A673 (cell line): Measurements from ENCODE around the gene CAMSAP2. TPM values are rescaled to one million over a fixed set of nuclear protein-coding genes. Genes with fewer than 3 reads are reported as not detected.
A peak's percentile ranks its signal among the peaks of the same experiment; 100 is the strongest.

Experiments used
- BruUV-seq: library from RNA; stranded (reverse); fragments of 400-500 nt; replicated peaks from 2 replicates; lab custom pipeline; 2021; lab: Mats Ljungman, UMichigan
- CTCF ChIA-PET: fragments of 300-600 bp; sonication (Branson Sonifier 250); formaldehyde crosslinking; loops from one replicate; lab custom pipeline; 2022; ENCODE audit warnings: antibody characterized with exemption; lab: Charles Lee
- POLR2A ChIA-PET: fragments of 300-600 bp; sonication (Branson Sonifier 250); formaldehyde crosslinking; loops from one replicate; lab custom pipeline; 2022; ENCODE audit warnings: antibody characterized with exemption; ENCODE audit not compliant: low non-redundant PET; lab: Charles Lee
- DNase-seq: peaks from one replicate; pipeline ENCODE4 v3.0.0-alpha.2; 2015; ENCODE audit warnings: low spot score
- H3K27ac ChIP-seq: fragments of 200-600 bp; sonication (generic); 2 replicates; pipeline ENCODE4 v1.5.1; 2016; ENCODE audit warnings: mixed run types, low read depth, mild to moderate bottlenecking, mixed read lengths, antibody characterized with exemption, low read length; ENCODE audit not compliant: poor library complexity, severe bottlenecking
- H3K27me3 ChIP-seq: fragments of 200-600 bp; sonication (generic); replicated peaks from 2 replicates; pipeline ENCODE4 v1.6.1; 2017; ENCODE audit warnings: mixed run types, low read depth, mild to moderate bottlenecking, mixed read lengths, antibody characterized with exemption, low read length; ENCODE audit not compliant: insufficient read depth, poor library complexity
- H3K36me3 ChIP-seq: fragments of 200-600 bp; sonication (generic); 2 replicates; pipeline ENCODE4 v1.6.1; 2016; ENCODE audit warnings: mixed run types, mild to moderate bottlenecking, mixed read lengths, antibody characterized with exemption, low read length; ENCODE audit not compliant: insufficient read depth, poor library complexity, severe bottlenecking
- H3K4me1 ChIP-seq: fragments of 200-600 bp; sonication (generic); 2 replicates; pipeline ENCODE4 v1.6.1; 2017; ENCODE audit warnings: mixed run types, mild to moderate bottlenecking, mixed read lengths, antibody characterized with exemption, low read length; ENCODE audit not compliant: insufficient read depth, poor library complexity, severe bottlenecking
- H3K4me3 ChIP-seq: fragments of 200-600 bp; sonication (generic); 2 replicates; pipeline ENCODE4 v1.5.1; 2016; ENCODE audit warnings: low read depth, mixed run types, mild to moderate bottlenecking, mixed read lengths, low read length; ENCODE audit not compliant: poor library complexity, severe bottlenecking
- H3K9me3 ChIP-seq: fragments of 200-600 bp; sonication (generic); 2 replicates; pipeline ENCODE4 v1.6.1; 2016; ENCODE audit warnings: mixed run types, low read depth, mild to moderate bottlenecking, mixed read lengths, antibody characterized with exemption, low read length; ENCODE audit not compliant: poor library complexity, severe bottlenecking
- EZH2 ChIP-seq: fragments of 200-600 bp; sonication (generic); IDR thresholded peaks from 2 replicates; pipeline ENCODE4 v1.6.1; 2017; ENCODE audit warnings: borderline replicate concordance, low read depth, mild to moderate bottlenecking, mixed read lengths, antibody characterized with exemption, low read length; ENCODE audit not compliant: poor library complexity, severe bottlenecking
- intact Hi-C: fragments of 100-400 bp; cut with micrococcal nuclease; formaldehyde crosslinking; loops from one replicate; pipeline ENCODE4 v1.10.0; 2022; ENCODE audit not compliant: unreplicated experiment
- total RNA-seq: library from RNA; stranded (reverse); gene quantifications from 2 replicates; pipeline ENCODE4 v1.2.3, GENCODE V29; 2021
- TF ChIP-seq, protein P1 (sequence below): fragments of 300-800, 200-600 bp; sonication (generic); conservative IDR thresholded peaks from 2 replicates; pipeline ENCODE4 v1.5.1; 2017; ENCODE audit warnings: low read depth, mild to moderate bottlenecking, antibody characterized with exemption, low read length, moderate library complexity, mixed read lengths

Gene CAMSAP2
- total RNA-seq, 1 experiment from 2014 or later: 39.4 TPM

DNA sequence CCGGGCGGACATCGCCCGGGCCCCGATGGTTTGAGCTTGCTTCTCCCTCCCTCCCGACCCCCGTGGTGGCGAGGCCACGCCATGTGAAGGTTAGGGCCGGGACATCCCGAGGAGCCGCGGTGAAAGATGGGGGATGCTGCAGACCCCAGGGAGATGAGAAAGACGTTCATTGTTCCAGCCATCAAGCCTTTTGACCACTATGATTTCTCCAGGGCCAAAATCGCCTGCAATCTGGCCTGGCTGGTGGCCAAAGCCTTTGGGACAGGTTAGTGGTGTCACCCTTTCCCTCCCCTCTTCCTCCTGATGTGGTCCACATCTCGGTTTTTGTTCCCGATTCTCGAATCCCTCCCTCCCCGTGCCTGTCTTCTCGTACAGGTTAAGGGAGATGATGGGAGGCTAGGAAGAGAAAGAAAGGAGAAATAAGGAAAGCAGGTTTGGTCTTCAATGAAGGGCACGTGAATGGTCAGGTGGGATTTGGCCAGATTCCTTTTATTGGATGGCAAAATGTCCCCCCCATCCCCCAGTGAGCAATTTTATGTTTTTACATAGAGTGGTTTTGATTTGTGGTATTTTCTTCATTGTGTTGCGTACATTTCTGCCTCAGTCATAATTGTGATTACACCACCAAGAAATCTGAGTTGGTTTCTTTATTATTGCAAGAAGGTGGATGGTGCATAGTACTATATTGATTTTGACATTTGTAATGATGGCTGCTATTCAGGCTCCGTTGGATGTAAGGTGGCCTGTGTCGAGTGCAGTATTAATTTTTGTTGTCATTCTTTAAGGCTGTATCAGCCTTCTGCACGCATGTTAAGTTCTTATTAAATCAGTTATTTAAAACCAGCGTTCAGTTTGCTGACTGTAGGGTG is 1.2 kb downstream of the CAMSAP2 start:
- intact Hi-C loops: loop anchor here (2.0 kb wide), 1 partner anchor 119 kb away; the partner anchor contains the start of gene KIF14
- no peak for DNase-seq
- ChIA-PET CTCF (no interaction called here), POLR2A (no interaction called here)
- BruUV-seq: no TSS peak
- TF ChIP-seq, protein P1, sequence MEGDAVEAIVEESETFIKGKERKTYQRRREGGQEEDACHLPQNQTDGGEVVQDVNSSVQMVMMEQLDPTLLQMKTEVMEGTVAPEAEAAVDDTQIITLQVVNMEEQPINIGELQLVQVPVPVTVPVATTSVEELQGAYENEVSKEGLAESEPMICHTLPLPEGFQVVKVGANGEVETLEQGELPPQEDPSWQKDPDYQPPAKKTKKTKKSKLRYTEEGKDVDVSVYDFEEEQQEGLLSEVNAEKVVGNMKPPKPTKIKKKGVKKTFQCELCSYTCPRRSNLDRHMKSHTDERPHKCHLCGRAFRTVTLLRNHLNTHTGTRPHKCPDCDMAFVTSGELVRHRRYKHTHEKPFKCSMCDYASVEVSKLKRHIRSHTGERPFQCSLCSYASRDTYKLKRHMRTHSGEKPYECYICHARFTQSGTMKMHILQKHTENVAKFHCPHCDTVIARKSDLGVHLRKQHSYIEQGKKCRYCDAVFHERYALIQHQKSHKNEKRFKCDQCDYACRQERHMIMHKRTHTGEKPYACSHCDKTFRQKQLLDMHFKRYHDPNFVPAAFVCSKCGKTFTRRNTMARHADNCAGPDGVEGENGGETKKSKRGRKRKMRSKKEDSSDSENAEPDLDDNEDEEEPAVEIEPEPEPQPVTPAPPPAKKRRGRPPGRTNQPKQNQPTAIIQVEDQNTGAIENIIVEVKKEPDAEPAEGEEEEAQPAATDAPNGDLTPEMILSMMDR: no peak
- no peak for TF ChIP-seq EZH2
- H3K27me3 ChIP-seq: no peaks in the 10 kb centered on the region
- H3K27ac ChIP-seq: peak overlapping the region; percentile 92
- no peaks in the 10 kb centered on the region for H3K9me3 ChIP-seq
- H3K4me3 ChIP-seq: peak overlapping the region; percentile 89
- H3K4me1 ChIP-seq: peaks cover 20% of the 10 kb centered on the region
- H3K36me3 ChIP-seq: no peaks in the 10 kb centered on the region

DNA sequence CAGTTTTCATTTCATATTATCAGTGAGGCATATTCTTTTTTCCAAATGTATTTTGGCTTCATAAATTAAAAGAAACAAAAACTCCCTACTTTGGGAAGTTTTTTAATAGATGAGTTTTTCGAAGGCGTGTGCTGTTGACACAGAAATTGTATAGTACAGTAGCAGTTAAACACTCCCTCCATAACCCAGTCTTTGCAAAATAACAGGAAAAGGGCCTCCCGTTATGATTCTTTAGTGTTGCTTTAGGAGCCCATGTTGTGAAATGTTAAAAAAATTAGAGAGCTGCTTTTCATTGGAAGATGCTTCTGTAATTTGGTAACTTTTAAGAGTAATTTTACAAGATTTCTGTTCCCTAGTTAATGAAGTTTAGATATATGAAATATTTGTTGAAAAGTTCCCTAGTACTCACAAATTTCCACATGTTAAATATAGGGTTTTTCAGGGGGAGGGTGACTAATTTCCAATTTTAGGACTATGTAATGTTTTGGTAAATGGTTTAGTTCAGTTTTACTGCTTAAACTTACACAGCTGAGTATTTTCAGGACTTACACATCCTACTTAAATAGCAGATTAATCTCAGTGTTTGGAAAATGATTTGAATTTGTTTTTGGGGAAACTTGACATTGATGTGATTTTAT is 2.0 kb downstream of the CAMSAP2 start:
- no peak for DNase-seq
- Histone ChIP-seq H3K27ac (no peak overlapping the region), H3K36me3 (no peaks in the 10 kb centered on the region), H3K9me3 (no peaks in the 10 kb centered on the region), H3K4me3 (peak overlapping the region; percentile 89), H3K4me1 (peaks cover 20% of the 10 kb centered on the region), H3K27me3 (no peaks in the 10 kb centered on the region)
- intact Hi-C loops: loop anchor here (2.0 kb wide), 1 partner anchor 120 kb away; the partner anchor contains the start of gene KIF14
- ChIA-PET POLR2A (no interaction called here), CTCF (interaction anchor here (0.6 kb wide), 1 partner anchor 75 kb away, joined by 3 read pairs; no protein-coding TSS in a partner anchor)
- BruUV-seq: no TSS peak
- no peak for TF ChIP-seq EZH2
- TF ChIP-seq, protein P1: no peak

DNA sequence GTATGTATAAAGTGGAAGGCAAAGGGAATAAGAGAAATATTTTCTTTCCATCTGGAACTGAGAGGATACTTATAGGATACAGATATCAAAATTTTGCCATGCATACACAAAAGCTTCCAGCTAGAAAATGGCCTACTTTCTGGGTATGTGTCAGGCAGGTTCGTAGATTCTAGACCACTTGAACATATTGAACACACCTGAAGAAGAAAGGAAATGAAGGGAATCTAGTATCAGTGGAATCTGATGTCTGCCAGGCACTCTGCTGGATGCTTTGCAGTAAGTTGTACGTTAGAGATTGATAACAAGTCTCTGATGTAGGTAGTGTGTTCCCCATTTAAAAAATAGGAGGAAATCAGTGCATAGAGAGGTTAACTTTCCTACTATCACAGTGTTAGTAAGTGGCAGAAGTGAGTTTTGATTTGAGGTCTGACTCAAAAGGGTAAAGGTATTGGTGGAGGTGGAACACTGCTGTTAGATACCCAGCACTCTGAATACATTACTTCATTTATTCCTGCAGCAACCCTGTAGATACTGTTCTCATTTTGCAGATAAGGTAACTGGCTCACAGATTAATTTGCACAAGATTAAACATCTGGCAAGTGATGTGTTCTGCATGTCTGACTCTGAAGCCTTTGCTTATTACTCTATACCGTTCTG is 3.0 kb downstream of the CAMSAP2 start:
- CTCF ChIA-PET: no interaction called here
- Histone ChIP-seq H3K9me3 (no peaks in the 10 kb centered on the region), H3K4me3 (peak overlapping the region; percentile 89), H3K4me1 (peaks cover 20% of the 10 kb centered on the region), H3K36me3 (no peaks in the 10 kb centered on the region), H3K27me3 (no peaks in the 10 kb centered on the region), H3K27ac (no peak overlapping the region)
- POLR2A ChIA-PET: no interaction called here
- TF ChIP-seq, protein P1: no peak
- TF ChIP-seq EZH2: no peak
- no peak for DNase-seq
- no TSS peak for BruUV-seq
- intact Hi-C loops: loop anchor here (2.0 kb wide), 1 partner anchor 121 kb away; the partner anchor contains the start of gene KIF14
